ENCODE results near the gene NWD2.

- TF ChIP-seq CTCF (IDR thresholded peaks at IDR 0.05; ENCODE audit: insufficient read depth, low read length, poor library complexity, severe bottlenecking): no peak
- no peak for TF ChIP-seq EZH2phosphoT487 (conservative IDR thresholded peaks at IDR 0.05; ENCODE audit: low read length)
These were observed 229.3 kb downstream of the NWD2 start for GRCh38 chr4:37473807-37474206.

Measured in SU-DHL-6 (cell line).